ENCODE results near the gene RPN1. TPM values are rescaled to one million over a fixed set of nuclear protein-coding genes. Genes with fewer than 3 reads are reported as not detected.

RPN1 gene
- total RNA-seq, 1 experiment from 2014 or later = 185 TPM

DNA sequence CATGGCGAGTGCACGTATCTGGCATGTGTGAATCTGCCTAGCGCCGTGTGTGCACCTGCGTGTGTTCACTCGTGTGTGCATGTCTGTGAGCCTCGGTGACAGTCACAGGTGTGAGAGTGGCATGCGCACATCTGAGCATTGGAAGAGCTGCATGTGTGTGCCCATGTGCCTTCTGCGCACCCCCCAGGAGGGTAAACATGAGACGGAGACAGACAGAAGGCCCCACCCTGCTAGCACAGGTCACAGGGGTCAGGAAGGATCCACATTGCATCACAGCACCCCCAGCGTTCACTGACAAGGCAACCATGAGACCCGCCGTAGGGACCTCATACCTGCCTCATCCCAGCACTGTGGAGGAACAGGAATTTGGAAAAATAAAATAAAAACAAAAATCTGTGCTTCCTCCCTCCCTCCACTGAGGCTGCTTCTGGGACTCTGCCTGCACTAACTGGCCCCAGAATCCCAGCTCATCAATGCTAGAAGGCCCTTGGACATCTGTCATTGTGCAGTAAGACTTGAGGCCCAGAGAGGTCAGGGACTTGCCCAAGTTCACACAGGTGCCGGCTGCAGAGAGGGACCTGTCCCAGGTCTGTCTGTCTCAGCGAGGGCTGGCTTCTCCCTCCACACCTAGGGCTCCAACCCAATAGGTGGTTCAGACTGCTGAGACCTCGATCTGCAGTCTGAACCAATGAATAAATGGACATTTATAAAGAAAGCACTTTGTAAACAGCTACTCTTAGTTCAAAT lies 37.4 kb downstream of the RPN1 start:
- CTCF ChIA-PET = no interaction called here
- TF ChIP-seq EZH2 (IDR thresholded peaks at IDR 0.05; ENCODE audit: low read depth) = no peak
- TF ChIP-seq CTCF (conservative IDR thresholded peaks at IDR 0.05) = no peak

GRCh38 chr3:128610451-128611070 lies 40.1 kb downstream of the RPN1 start:
- POLR2A ChIA-PET (ENCODE audit: unreplicated experiment) = no interaction called here
- intact Hi-C loops (cut with micrococcal nuclease; ENCODE audit: unreplicated experiment) = no loop called here

More for the DNA sequence above, 37.4 kb downstream of the RPN1 start:
- Histone ChIP-seq H3K4me1 (replicated peaks; ENCODE audit: insufficient read depth) (no peaks in the 10 kb centered on the region), H3K4me2 (no peak overlapping the region), H3K9me3 (ENCODE audit: insufficient read depth, low read depth) (no peaks in the 10 kb centered on the region), H3K79me2 (ENCODE audit: low read depth) (no peaks in the 10 kb centered on the region), H3F3A (ENCODE audit: insufficient read depth, low read depth) (peaks cover 4% of the 10 kb centered on the region; the same call in 1 of the 2 replicates), H3K27ac (no peak overlapping the region), H2AFZ (no peak overlapping the region), H3K4me3 (no peak overlapping the region), H3K27me3 (ENCODE audit: insufficient read depth, low read depth) (no peaks in the 10 kb centered on the region), H4K20me1 (ENCODE audit: insufficient read depth) (peaks cover 17% of the 10 kb centered on the region), H3K9me2 (ENCODE audit: insufficient read depth) (no peaks in the 10 kb centered on the region), H3K36me3 (ENCODE audit: low read depth) (no peaks in the 10 kb centered on the region)
- intact Hi-C loops (cut with micrococcal nuclease; ENCODE audit: unreplicated experiment) = no loop called here
- POLR2A ChIA-PET (ENCODE audit: unreplicated experiment) = interaction anchor here (0.7 kb wide), 1 partner anchor 1802 kb away, joined by 3 read pairs; no protein-coding TSS in a partner anchor
- BruUV-seq (replicated peaks) = no TSS peak
- no peak for DNase-seq

GRCh38 chr3:128609294-128609693 lies 41.3 kb downstream of the RPN1 start:
- Histone ChIP-seq H3K9me2 (ENCODE audit: insufficient read depth) (no peaks in the 10 kb centered on the region), H3K27me3 (ENCODE audit: insufficient read depth, low read depth) (no peaks in the 10 kb centered on the region), H3K9me3 (ENCODE audit: insufficient read depth, low read depth) (no peaks in the 10 kb centered on the region), H3K4me2 (no peak overlapping the region), H2AFZ (no peak overlapping the region), H4K20me1 (ENCODE audit: insufficient read depth) (peaks cover 8% of the 10 kb centered on the region), H3K79me2 (ENCODE audit: low read depth) (no peaks in the 10 kb centered on the region), H3K36me3 (ENCODE audit: low read depth) (no peaks in the 10 kb centered on the region), H3K4me1 (replicated peaks; ENCODE audit: insufficient read depth) (no peaks in the 10 kb centered on the region), H3F3A (ENCODE audit: insufficient read depth, low read depth) (no peaks in the 10 kb centered on the region), H3K4me3 (no peak overlapping the region), H3K27ac (no peak overlapping the region)
- BruUV-seq (replicated peaks) = no TSS peak
- DNase-seq = no peak
- POLR2A ChIA-PET (ENCODE audit: unreplicated experiment) = no interaction called here
- intact Hi-C loops (cut with micrococcal nuclease; ENCODE audit: unreplicated experiment) = loop anchor here (2.0 to 5.0 kb wide), 2 partner anchors 438 to 597 kb away; no protein-coding TSS in a partner anchor
- CTCF ChIA-PET = interaction anchor here (0.7 kb wide), 1 partner anchor 638 kb away, joined by 7 read pairs; no protein-coding TSS in a partner anchor
- no peak for TF ChIP-seq CTCF (conservative IDR thresholded peaks at IDR 0.05)
- no peak for TF ChIP-seq EZH2 (IDR thresholded peaks at IDR 0.05; ENCODE audit: low read depth)

More at GRCh38 chr3:128610451-128611070, 40.1 kb downstream of the RPN1 start:
- H4K20me1 ChIP-seq (ENCODE audit: insufficient read depth) = peaks cover 17% of the 10 kb centered on the region
- H3K27me3 ChIP-seq (ENCODE audit: insufficient read depth, low read depth) = no peaks in the 10 kb centered on the region
- H3F3A ChIP-seq (ENCODE audit: insufficient read depth, low read depth) = no peaks in the 10 kb centered on the region
- no peaks in the 10 kb centered on the region for H3K36me3 ChIP-seq (ENCODE audit: low read depth)
- no peaks in the 10 kb centered on the region for H3K79me2 ChIP-seq (ENCODE audit: low read depth)
- no TSS peak for BruUV-seq (replicated peaks)
- H3K4me3 ChIP-seq = no peak overlapping the region
- H3K4me1 ChIP-seq (replicated peaks; ENCODE audit: insufficient read depth) = no peaks in the 10 kb centered on the region
- no peak overlapping the region for H3K4me2 ChIP-seq
- no peak overlapping the region for H2AFZ ChIP-seq
- TF ChIP-seq EZH2 (IDR thresholded peaks at IDR 0.05; ENCODE audit: low read depth) (no peak), CTCF (conservative IDR thresholded peaks at IDR 0.05) (no peak)
- H3K27ac ChIP-seq = no peak overlapping the region
- CTCF ChIA-PET = no interaction called here
- no peaks in the 10 kb centered on the region for H3K9me2 ChIP-seq (ENCODE audit: insufficient read depth)
- no peak for DNase-seq
- no peaks in the 10 kb centered on the region for H3K9me3 ChIP-seq (ENCODE audit: insufficient read depth, low read depth)
